OCI-LY1 (cell line): ENCODE data around the gene ASH1L.

ENCODE experiments used
- EZH2 ChIP-seq: fragments of 200-600 bp; sonication (generic), shearing (Covaris generic); IDR thresholded peaks from 2 replicates; pipeline ENCODE4 v1.8.0; 2017; ENCODE audit warnings: borderline replicate concordance, mixed run types, mild to moderate bottlenecking, antibody characterized with exemption, low read length, moderate library complexity, mixed read lengths
- TF ChIP-seq, protein P1 (sequence below): fragments of 200-600 bp; sonication (generic), shearing (Covaris generic); IDR thresholded peaks from 2 replicates; pipeline ENCODE4 v1.5.1; 2017; ENCODE audit warnings: mild to moderate bottlenecking, antibody characterized with exemption, low read length, moderate library complexity, mixed read lengths

DNA sequence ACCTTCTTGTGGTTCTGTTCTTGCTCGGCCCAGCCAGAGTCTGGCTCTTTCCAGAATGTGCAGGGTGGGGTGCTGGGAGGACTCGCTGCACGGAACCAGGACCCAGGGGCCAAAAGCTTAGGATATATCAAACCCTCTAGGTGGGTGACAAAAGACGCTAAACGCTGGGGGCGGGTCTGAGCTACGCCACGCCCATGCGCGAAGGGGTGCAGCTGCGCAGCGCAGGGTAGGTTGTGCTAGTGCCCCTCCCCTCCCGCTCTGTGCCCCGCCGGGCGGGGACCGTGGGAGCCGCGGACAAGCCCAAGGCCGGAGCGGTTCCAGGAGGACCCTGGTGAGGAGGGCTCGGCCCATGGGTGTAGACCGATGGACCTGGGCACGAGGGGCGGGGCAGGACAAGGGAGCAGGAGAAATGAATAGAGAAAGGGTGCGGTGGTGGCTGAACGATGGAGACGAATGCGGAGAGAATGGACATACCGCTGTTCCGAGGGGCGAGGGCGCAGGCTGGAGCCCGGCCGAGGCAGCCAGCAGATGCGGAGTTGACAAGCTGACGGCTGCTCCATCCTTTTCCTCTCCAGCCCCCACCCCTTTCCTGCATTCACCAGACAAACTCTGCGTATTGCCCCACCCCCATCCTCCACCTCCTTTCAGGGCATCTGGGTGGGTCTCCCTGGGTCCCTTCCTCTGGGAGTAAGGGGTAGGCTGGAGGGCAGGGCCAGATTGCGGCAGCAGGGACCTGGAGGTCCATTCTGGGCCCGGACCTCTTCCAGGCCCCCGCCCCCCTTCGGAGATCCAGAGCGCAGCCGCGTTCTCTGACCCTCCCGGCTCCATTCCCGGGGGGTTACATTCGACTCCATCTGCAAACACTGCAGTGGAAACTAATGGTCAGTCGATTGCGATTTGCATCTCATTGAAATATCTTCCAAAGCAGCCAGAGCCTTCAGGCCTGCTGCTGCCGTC lies 241.7 kb downstream of the ASH1L start, which contains the start of gene RUSC1:
- TF ChIP-seq, protein P1, sequence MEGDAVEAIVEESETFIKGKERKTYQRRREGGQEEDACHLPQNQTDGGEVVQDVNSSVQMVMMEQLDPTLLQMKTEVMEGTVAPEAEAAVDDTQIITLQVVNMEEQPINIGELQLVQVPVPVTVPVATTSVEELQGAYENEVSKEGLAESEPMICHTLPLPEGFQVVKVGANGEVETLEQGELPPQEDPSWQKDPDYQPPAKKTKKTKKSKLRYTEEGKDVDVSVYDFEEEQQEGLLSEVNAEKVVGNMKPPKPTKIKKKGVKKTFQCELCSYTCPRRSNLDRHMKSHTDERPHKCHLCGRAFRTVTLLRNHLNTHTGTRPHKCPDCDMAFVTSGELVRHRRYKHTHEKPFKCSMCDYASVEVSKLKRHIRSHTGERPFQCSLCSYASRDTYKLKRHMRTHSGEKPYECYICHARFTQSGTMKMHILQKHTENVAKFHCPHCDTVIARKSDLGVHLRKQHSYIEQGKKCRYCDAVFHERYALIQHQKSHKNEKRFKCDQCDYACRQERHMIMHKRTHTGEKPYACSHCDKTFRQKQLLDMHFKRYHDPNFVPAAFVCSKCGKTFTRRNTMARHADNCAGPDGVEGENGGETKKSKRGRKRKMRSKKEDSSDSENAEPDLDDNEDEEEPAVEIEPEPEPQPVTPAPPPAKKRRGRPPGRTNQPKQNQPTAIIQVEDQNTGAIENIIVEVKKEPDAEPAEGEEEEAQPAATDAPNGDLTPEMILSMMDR: no peak
- no peak for TF ChIP-seq EZH2
